Breast epithelium (tissue), 3 donors: Measurements from ENCODE around the gene GATB.

Experiments used
- POLR2A ChIP-seq: fragments of 450-650 bp; IDR thresholded peaks from one replicate; pipeline ENCODE4 v1.6.1; 2016; ENCODE audit warnings: antibody characterized with exemption, mild to moderate bottlenecking, moderate library complexity
- POLR2AphosphoS5 ChIP-seq, 3 donors: sonication (generic); formaldehyde crosslinking; IDR thresholded peaks; one replicate each; pipeline ENCODE4 v1.6.1; 2017; ENCODE audit warnings: antibody characterized with exemption in 3 of 3
- TF ChIP-seq, protein P1 (sequence below), 3 donors: fragments of 450-650 bp; IDR thresholded peaks; one replicate each; pipeline ENCODE4 v1.5.1; 2016 to 2017; ENCODE audit warnings: antibody characterized with exemption in 3 of 3, mild to moderate bottlenecking in 3 of 3, moderate library complexity in 3 of 3

DNA sequence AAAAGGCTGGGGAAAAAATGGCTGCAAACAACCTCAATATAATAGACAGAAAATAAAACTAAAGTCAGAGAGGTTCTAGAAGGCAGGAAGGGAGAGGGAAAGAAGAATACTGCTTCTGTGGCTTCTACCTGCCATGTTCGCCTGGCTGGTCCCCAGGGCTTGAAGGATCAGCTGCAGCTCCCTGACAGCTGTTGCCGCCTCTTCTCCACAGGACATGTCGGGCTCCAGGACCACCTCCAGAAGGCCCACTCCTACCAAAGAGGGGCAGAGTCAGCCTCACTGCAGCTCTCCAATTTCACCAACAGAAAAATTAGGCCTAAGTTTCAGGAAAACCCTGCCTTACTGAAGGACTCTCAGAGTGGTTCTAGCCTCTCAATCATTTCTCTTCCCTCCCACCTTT lies 44.9 kb downstream of the GATB start:
- TF ChIP-seq POLR2A (no peak), POLR2AphosphoS5 (IDR thresholded peaks at IDR 0.05) (no peak)
- TF ChIP-seq, protein P1, sequence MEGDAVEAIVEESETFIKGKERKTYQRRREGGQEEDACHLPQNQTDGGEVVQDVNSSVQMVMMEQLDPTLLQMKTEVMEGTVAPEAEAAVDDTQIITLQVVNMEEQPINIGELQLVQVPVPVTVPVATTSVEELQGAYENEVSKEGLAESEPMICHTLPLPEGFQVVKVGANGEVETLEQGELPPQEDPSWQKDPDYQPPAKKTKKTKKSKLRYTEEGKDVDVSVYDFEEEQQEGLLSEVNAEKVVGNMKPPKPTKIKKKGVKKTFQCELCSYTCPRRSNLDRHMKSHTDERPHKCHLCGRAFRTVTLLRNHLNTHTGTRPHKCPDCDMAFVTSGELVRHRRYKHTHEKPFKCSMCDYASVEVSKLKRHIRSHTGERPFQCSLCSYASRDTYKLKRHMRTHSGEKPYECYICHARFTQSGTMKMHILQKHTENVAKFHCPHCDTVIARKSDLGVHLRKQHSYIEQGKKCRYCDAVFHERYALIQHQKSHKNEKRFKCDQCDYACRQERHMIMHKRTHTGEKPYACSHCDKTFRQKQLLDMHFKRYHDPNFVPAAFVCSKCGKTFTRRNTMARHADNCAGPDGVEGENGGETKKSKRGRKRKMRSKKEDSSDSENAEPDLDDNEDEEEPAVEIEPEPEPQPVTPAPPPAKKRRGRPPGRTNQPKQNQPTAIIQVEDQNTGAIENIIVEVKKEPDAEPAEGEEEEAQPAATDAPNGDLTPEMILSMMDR (IDR thresholded peaks at IDR 0.05): no peak
